ENCODE results near the gene CSPG5. TPM values are rescaled to one million over a fixed set of nuclear protein-coding genes. Genes with fewer than 3 reads are reported as not detected.

The CSPG5 gene
- total RNA-seq, 1 experiment from 2014 or later: 0.71 TPM

- no peak for DNase-seq (ENCODE audit: low spot score)
These were observed 38.4 kb downstream of the CSPG5 start for GRCh38 chr3:47540281-47540680.

- DNase-seq (ENCODE audit: low spot score): no peak
These were observed 41.7 kb downstream of the CSPG5 start for GRCh38 chr3:47536967-47537366.

- no peak for DNase-seq (ENCODE audit: low spot score)
These were observed 42.3 kb downstream of the CSPG5 start for GRCh38 chr3:47536221-47536891.

GRCh38 chr3:47533996-47534454, 44.6 kb downstream of the CSPG5 start:
- no peak for DNase-seq (ENCODE audit: low spot score)

DNA sequence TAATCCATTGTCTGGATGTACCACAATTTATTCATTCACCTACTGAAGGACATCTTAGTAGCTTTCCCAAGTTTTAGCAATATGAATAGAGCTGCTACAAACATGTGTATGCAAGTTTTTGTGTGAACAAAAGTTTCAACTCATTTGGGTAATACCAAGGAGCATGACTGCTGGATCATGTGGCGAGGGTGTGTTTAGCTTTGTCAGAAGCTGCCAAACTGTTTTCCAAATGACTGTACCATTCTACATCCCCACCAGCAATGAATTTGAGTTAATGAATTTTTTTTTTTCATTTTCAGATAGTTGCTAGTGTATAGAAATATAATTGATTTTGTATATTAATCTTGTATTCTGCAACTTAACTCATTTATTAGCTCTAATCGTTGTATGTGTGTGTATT, 45.2 kb downstream of the CSPG5 start:
- no peak for DNase-seq (ENCODE audit: low spot score)

- no peak for DNase-seq (ENCODE audit: low spot score)
These were observed 50.5 kb downstream of the CSPG5 start for GRCh38 chr3:47527952-47528725.

GRCh38 chr3:47525617-47526016, 53.0 kb downstream of the CSPG5 start:
- no peak for DNase-seq (ENCODE audit: low spot score)

- DNase-seq (ENCODE audit: low spot score): no peak
These were observed 55.2 kb downstream of the CSPG5 start for GRCh38 chr3:47523310-47524073.

DNA sequence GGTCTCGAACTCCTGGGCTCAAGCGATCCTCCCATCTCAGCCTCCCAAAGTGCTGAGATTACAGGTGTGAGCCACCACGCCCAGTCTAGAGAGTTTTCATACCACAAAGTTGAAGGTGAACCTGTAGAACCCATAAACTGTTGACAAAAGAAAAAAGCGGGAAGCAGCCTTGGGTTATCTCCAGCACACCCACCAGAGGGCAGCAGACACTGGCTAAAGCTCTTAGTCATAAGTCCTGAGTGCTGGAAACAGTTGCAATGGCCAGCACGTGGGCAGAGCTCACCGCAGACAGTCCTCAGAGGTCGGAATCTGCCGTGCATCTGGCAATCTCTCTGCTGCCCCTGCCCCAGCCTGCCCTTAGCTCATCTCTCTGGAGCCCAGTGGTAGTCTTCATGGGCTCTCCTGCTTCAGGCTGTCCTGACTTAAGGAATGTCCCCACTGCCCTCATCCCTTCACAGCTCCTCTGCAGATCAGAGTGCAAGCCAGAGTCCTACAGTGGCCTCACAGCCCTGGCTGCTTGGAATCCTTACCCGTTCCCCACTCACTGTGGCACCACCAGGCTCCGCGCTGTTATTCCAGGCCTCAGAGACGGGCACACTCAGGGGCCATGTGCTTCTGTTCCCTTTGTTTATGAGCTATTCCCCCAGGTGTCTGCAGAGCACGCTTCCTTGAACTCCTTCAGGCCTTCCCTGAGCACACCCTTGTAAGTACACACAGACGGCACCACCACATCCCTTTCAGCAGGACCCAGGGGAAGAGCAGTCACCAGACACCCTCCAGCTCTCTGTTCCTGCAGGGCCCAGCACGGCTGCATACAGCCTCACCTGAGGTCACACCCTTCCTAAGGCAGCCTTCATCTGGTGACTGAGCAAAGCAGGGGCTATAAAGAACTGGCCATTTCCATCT, 56.3 kb downstream of the CSPG5 start:
- peak; percentile 93 for DNase-seq (ENCODE audit: low spot score)

DNA sequence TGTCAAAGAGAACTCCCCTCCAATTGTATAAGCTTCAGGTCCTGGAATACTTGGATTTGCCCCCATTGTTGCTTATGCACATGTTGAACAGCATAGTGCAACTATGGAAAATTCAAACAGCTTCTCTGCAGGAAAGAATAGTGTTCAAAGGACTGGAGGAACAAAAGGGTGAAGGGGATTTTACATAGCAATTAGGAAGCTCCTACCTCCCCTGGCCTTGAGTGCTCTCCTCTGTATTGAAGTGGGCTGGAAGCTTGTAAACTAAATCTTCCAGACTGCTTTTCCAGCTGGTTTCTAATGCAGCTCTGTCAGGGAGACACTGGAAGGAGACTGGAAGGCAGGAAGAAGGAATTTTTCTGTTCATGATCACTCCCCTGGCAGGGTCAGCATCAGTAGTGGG, 57.9 kb downstream of the CSPG5 start:
- no peak for DNase-seq (ENCODE audit: low spot score)

- DNase-seq (ENCODE audit: low spot score): no peak
These were observed 60.7 kb downstream of the CSPG5 start for GRCh38 chr3:47517937-47518336.

DNA sequence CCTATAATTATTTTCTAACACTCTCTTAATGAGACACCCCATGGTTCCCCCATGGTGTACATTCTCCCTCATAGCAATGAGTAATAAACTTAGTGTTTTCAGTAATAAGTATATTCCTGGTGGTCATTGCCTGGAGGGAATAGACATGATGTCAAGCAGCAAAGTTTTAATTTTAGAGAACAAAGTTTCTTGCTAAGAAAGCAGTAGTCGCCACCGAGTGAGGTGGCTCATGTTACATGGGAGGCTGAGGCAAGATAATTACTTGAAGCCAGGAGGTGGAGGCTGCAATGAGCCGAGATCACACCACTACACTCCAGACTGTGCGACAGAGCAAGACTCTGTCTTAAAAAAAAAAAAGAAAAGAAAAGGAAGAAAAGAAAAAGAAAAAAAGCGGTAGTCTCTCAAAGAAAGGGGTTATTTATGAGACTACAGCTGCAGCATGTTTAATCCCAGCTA, 62.8 kb downstream of the CSPG5 start:
- no peak for DNase-seq (ENCODE audit: low spot score)

DNA sequence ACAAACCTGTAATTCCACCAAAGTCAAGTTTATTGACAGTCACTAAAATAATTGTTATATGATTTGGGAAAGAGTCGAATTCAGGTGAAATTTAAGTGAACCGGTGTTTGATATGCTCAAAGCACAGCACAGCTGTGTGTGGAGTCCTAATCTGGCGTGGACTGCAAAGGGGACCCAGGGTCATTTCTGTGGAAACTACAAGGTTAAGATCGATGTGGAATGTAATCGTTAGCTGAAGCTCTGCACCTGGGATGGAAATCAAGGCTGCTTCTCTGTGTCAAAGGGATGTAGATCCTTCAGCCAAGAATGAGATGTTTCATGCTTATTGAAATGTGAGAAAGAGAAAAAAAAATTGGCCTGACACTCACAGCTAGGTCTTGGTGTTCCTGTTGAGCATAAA, 63.6 kb downstream of the CSPG5 start:
- DNase-seq (ENCODE audit: low spot score): no peak

DNA sequence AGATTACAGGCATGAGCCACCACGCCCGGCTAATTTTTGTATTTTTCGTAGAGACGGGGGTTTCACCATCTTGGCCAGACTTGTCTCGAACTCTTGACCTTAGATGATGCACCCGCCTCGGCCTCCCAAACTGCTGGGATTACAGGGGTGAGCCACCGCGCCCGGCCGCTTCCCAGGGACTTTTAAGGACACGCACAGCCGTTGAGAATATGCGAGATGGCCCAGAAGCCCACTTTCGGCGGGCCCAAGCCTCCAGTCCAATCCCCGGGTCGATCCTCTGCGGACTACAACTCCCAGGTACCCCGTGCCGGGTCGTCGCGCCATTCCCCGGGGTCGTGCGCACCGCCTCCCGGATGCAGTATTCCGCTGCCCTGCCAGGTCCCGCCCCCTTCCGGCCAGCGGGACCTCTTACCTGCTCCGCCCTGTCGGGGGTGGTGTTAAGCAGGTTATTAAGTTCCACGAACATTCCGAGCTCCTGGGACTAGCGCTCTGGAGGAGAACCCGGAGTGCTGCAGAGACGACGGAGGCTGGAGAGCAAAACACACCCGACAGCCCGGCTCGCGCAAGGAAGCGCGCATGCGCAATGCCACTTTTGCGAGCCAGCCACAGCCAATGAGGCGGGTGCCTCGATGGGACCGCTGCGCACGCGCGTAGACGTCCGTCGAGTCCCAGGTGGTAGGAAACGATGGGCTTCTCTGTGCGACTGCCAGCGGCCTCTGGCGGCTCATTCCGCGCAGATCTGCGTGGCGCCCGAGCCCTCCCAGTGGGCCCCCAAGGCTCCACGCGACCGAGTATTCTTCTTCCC, 65.3 kb downstream of the CSPG5 start, which contains the start of gene ELP6:
Gene ELP6 (minus strand): TSS at position 588 of the 805 bp plus-strand sequence. CDS start 122 bp downstream, at position 466.
- DNase-seq (ENCODE audit: low spot score): peak; percentile 92

DNA sequence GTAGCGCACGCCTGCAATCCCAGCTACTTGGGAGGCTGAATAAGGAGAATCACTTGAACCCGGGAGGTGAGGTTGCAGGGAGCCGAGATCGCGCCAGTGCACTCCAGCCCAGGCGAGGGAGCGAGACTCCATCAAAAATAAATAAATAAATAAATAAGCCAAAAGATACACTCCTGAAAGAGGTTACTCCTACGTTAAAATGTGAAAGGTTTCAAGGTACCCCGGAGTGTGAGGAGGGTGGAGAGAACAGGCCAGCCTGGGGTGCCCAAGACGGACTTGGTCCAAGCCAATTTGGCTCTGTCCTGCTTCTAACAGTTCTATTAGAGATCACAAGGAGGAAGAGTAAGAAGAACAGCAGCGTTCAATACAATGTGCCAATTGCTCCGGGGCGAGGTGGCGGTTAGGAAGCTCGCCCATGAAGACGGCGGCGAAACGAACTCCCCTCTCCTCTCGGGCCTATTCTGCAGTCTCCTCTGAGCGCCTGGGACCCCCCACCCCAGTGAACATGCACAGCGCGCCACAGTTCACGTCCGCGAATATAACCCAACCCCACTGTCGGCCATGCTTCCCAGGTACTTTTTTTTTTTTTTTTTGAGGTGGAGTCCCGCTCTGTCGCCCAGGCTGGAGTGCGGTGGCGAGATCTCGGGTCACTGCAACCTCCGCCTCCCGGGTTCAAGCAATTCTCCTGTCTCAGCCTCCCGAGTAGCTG, 66.1 kb downstream of the CSPG5 start:
- DNase-seq (ENCODE audit: low spot score): no peak
